NT2/D1 (cell line): ENCODE results near the gene MAP2K5.

Experiments
- DNase-seq: peaks from one replicate; pipeline ENCODE4 v3.0.0-alpha.2; 2011; ENCODE audit warnings: low read depth, low spot score
- H3K27me3 ChIP-seq: 2 replicates; pipeline ENCODE4 v1.6.0; 2011; ENCODE audit warnings: mild to moderate bottlenecking; ENCODE audit not compliant: insufficient read length, insufficient read depth
- H3K36me3 ChIP-seq: 2 replicates; pipeline ENCODE4 v1.6.1; 2011; ENCODE audit warnings: mild to moderate bottlenecking, low read length, mixed read lengths; ENCODE audit not compliant: insufficient read depth, insufficient read length
- H3K4me1 ChIP-seq: 2 replicates; pipeline ENCODE4 v1.5.1; 2011; ENCODE audit not compliant: insufficient read depth, insufficient read length
- H3K4me3 ChIP-seq: 2 replicates; pipeline ENCODE4 v1.5.1; 2011; ENCODE audit warnings: low read depth; ENCODE audit not compliant: insufficient read length
- H3K9ac ChIP-seq: 2 replicates; pipeline ENCODE4 v1.6.0; 2011; ENCODE audit warnings: low read depth; ENCODE audit not compliant: insufficient read length
- H3K9me3 ChIP-seq: 2 replicates; pipeline ENCODE4 v1.5.1; 2011; ENCODE audit warnings: mild to moderate bottlenecking, low read length; ENCODE audit not compliant: insufficient read depth
- SUZ12 ChIP-seq: IDR thresholded peaks from 2 replicates; pipeline ENCODE4 v1.6.1; 2011; ENCODE audit not compliant: insufficient read length, insufficient read depth; ENCODE audit errors: extremely low read depth
- YY1 ChIP-seq: IDR thresholded peaks from 2 replicates; pipeline ENCODE4 v1.6.1; 2011; ENCODE audit not compliant: insufficient read length, insufficient read depth
- ZNF274 ChIP-seq: IDR thresholded peaks from 2 replicates; pipeline ENCODE4 v1.6.1; 2011; ENCODE audit warnings: mild to moderate bottlenecking, low read depth, low read length

The MAP2K5 gene

DNA sequence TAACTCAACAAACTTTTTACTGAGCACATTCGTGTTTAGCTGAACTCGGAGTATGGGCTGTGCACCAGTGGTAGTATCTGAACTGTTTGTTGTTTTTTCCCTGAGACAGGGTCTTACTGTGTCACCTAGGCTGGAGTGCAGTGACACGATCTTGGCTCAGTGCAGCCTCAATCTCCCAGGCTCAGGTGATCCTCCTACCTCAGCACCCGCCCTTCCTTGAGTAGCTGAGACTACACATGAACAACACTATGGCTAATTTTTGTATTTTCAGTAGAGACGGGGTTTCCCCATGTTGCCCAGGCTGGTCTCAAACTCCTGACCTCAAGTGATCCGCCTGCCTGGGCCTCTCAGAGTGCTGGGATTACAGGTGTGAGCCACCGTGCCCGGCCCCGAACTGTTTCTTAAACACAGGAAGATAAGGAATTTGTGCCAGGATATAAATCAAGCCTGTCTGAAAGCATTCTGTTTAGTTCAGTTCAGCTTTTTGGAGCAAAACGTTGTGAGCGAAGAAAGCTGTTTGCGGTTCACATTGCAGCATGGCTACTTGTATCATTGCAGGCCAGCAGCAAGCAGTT, 242.4 kb downstream of the MAP2K5 start:
- no peak overlapping the region for H3K4me3 ChIP-seq
- H3K36me3 ChIP-seq: no peaks in the 10 kb centered on the region
- no peak for DNase-seq
- H3K4me1 ChIP-seq: peaks cover 8% of the 10 kb centered on the region
- no peaks in the 10 kb centered on the region for H3K9me3 ChIP-seq
- H3K27me3 ChIP-seq: no peaks in the 10 kb centered on the region
- TF ChIP-seq YY1 (no peak), ZNF274 (no peak), SUZ12 (no peak)
- H3K9ac ChIP-seq: no peak overlapping the region

DNA sequence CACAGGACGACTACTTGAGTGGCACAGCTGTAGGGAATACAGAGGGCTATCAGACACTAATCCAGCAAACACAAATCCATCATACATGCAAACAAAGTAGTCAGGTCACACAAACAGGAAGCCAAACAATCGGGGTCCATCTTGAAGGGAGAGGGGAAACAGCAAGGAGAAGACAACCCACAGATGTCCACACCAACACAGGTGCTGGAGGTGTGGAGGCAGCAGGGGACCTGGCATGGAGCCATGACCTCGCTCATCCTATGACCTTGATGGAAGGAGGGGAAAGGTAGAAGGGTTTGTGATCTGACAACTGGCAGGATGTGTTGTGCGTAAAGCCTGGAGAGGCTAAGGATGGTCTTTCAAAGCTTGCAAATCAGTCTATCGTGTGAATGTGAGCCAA, 242.9 kb downstream of the MAP2K5 start:
- no peaks in the 10 kb centered on the region for H3K27me3 ChIP-seq
- DNase-seq: no peak
- no peak overlapping the region for H3K4me3 ChIP-seq
- TF ChIP-seq YY1: no peak
- no peaks in the 10 kb centered on the region for H3K36me3 ChIP-seq
- H3K9ac ChIP-seq: no peak overlapping the region
- no peaks in the 10 kb centered on the region for H3K9me3 ChIP-seq
- peaks cover 8% of the 10 kb centered on the region for H3K4me1 ChIP-seq

DNA sequence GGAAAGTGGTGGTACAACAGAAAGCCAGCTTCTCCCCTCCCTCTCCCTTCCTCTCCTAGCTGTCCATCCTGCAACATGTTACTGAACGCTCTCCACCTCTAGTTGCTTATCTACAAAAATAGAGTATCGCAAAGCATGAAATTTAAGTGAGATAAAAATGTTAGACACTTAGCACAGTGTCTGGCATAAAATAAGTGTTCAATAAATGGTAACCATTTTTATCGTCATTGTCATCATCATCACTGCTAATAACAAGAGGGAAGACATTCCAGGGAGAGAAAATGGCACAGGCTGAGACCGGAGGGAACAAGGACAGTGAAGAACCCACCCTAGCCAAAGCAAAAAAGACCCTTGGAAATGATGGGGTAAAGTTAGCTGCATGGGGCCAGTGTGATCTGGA, 244.1 kb downstream of the MAP2K5 start:
- H3K4me3 ChIP-seq: no peak overlapping the region
- no peaks in the 10 kb centered on the region for H3K36me3 ChIP-seq
- DNase-seq: no peak
- TF ChIP-seq ZNF274: no peak
- no peak for TF ChIP-seq SUZ12
- no peak for TF ChIP-seq YY1
- H3K9me3 ChIP-seq: no peaks in the 10 kb centered on the region
- H3K27me3 ChIP-seq: no peaks in the 10 kb centered on the region
- peaks cover 8% of the 10 kb centered on the region for H3K4me1 ChIP-seq
- no peak overlapping the region for H3K9ac ChIP-seq

DNA sequence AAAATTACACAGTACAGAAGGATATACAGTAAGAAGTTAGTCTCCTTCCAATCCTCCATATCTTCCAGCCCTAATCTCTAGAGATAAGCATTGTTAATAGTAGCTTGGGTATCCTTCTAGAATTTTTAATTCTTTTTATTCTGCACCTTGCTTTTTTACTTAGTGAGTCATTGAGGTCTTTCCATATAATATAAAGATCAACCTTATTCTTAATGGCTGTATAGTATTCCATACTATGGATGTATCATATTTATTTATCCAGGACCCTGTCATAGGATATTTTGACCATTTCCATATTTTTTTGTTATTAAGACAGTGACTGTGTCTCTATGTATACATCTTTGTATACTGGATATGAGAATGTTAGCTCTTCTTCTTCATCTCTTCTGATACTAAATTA, 246.5 kb downstream of the MAP2K5 start:
- Histone ChIP-seq H3K27me3 (no peaks in the 10 kb centered on the region), H3K4me1 (no peaks in the 10 kb centered on the region), H3K9me3 (no peaks in the 10 kb centered on the region), H3K9ac (no peak overlapping the region), H3K4me3 (no peak overlapping the region), H3K36me3 (no peaks in the 10 kb centered on the region)
- no peak for TF ChIP-seq ZNF274
- no peak for TF ChIP-seq SUZ12
- no peak for TF ChIP-seq YY1
- no peak for DNase-seq

- Histone ChIP-seq H3K4me3 (no peak overlapping the region), H3K4me1 (no peaks in the 10 kb centered on the region), H3K27me3 (no peaks in the 10 kb centered on the region), H3K9me3 (peaks cover 13% of the 10 kb centered on the region), H3K9ac (no peak overlapping the region), H3K36me3 (no peaks in the 10 kb centered on the region)
- no peak for DNase-seq
- TF ChIP-seq YY1 (no peak), ZNF274 (no peak), SUZ12 (no peak)
These were observed 248.3 kb downstream of the MAP2K5 start for GRCh38 chr15:67790610-67791319.

DNA sequence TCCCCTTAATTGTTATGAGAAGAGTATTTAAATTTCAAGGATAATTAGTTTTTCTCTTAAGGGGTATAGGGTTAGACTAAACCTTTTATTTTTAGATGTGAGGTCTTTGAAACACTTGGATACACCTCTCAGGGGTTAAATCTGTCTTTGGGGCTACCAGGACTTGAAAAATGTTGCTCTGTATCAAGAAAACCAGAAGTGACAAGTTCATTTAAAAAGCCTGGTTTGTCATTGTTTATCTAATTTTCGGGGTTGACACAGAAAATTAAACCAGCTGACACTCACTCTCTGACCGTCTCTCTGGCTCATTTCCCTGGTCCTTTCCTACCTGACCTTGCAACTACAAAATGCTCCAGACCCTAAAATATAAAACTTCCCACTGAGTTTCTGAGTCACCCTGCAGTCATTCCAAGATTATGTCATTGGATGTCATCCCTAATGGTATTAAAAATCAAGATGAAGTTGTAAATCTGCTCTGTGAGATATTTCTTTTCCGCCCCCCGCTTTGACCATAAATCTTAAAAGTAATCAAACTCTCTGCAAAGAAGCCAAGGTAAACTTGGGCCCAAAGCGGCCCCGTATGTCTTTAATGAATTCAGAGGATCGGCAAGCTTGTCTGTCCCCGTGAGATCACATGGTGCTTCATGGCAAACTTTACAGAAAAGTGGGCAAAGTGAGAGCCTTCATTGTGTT, 249.9 kb downstream of the MAP2K5 start:
- no peak for TF ChIP-seq ZNF274
- no peak for TF ChIP-seq SUZ12
- no peak for TF ChIP-seq YY1

DNA sequence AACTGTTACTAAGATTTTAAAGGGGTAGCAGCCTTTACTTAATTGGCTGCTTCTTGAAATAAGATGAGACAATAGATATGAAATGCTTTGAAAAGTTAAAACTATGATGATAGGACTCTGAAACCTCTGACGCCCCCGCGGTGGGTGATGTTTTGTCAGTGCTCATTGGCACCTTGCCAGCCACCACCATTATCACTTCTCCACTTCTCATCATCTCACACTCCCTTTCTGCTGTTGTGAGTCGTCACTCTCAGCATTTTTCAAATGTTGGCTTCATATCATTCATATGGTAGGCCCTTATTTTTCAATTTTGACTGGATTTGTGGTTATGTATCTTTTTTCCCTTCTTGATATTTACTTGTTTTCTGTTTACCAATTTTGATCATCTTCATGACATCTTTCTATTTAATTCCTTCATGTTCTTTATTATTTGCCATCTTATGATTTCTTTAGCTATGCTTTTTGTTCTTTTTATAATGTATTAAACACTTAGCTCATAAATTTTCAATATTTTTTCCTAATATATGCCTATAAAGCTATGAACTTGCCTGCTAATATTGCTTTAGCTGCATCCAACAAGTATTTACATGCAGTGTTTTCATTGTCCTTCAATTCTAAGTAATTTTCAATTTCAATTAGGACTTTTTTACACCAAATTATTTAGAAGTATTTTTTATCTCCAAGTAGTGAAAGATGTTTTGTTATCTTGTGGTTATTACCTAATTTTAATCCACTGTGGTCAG, 252.5 kb downstream of the MAP2K5 start:
- H3K4me3 ChIP-seq: no peak overlapping the region

More for the DNA sequence above, 249.9 kb downstream of the MAP2K5 start:
- Histone ChIP-seq H3K27me3 (no peaks in the 10 kb centered on the region), H3K4me3 (no peak overlapping the region), H3K9ac (no peak overlapping the region), H3K9me3 (peaks cover 15% of the 10 kb centered on the region), H3K36me3 (no peaks in the 10 kb centered on the region), H3K4me1 (no peaks in the 10 kb centered on the region)
- no peak for DNase-seq

More for the DNA sequence above, 252.5 kb downstream of the MAP2K5 start:
- no peak for DNase-seq
- no peaks in the 10 kb centered on the region for H3K36me3 ChIP-seq
- no peak for TF ChIP-seq ZNF274
- no peak for TF ChIP-seq YY1
- TF ChIP-seq SUZ12: no peak
- H3K4me1 ChIP-seq: peaks cover 5% of the 10 kb centered on the region
- H3K9ac ChIP-seq: no peak overlapping the region
- no peaks in the 10 kb centered on the region for H3K27me3 ChIP-seq
- peaks cover 15% of the 10 kb centered on the region for H3K9me3 ChIP-seq
